Endothelial cell of umbilical vein (primary cell): ENCODE results near the gene KAT7. TPM values are rescaled to one million over a fixed set of nuclear protein-coding genes. Genes with fewer than 3 reads are reported as not detected.

Source experiments
- BruUV-seq: library from RNA; stranded (reverse); fragments of 400-500 nt; replicated peaks from 2 replicates; lab custom pipeline; 2021; lab: Mats Ljungman, UMichigan
- CTCF ChIA-PET: fragments of 300-600, 350-600 bp; sonication (Branson Sonifier 250); formaldehyde crosslinking; loops from one replicate; lab custom pipeline; 2021; ENCODE audit warnings: antibody characterized with exemption, inconsistent platforms; lab: Charles Lee
- POLR2A ChIA-PET: fragments of 300-600, 350-600 bp; sonication (Branson Sonifier 250); formaldehyde crosslinking; loops from one replicate; lab custom pipeline; 2021; ENCODE audit warnings: antibody characterized with exemption, inconsistent platforms; lab: Charles Lee
- DNase-seq: peaks from one replicate; pipeline ENCODE4 v3.0.0-alpha.2; 2011; ENCODE audit warnings: low read depth, low spot score
- FAIRE-seq: peaks from 2 replicates; lab custom pipeline; 2011; peaks lifted over from hg19 to GRCh38; lab: Jason Lieb, UNC
- H2AFZ ChIP-seq: 2 replicates; pipeline ENCODE4 v1.6.0; 2012; ENCODE audit warnings: low read depth, low read length, control low read depth, inconsistent platforms
- H3K27ac ChIP-seq: 2 replicates; pipeline ENCODE4 v1.5.1; 2011; ENCODE audit warnings: low read depth, mild to moderate bottlenecking, control low read depth, low read length, moderate library complexity; ENCODE audit not compliant: insufficient read depth
- H3K27me3 ChIP-seq, 2 experiments: 2 replicates each; pipeline versions ENCODE4 v1.6.0 to v1.6.1; 2011; ENCODE audit warnings: low read length in 2 of 2, mixed read lengths in 1 of 2; ENCODE audit not compliant: control insufficient read depth in 2 of 2, insufficient read depth in 2 of 2
- H3K36me3 ChIP-seq, 2 experiments: 2 replicates in 1 of 2; 3 replicates in 1 of 2; pipeline ENCODE4 v1.5.1; 2011; ENCODE audit warnings: low read length in 2 of 2, mild to moderate bottlenecking in 1 of 2, moderate library complexity in 1 of 2; ENCODE audit not compliant: control insufficient read depth in 2 of 2, insufficient read depth in 2 of 2; ENCODE audit errors: extremely low read depth in 1 of 2
- H3K4me1 ChIP-seq: 3 replicates; pipeline ENCODE4 v1.5.1; 2011; ENCODE audit warnings: mild to moderate bottlenecking, low read length; ENCODE audit not compliant: control insufficient read depth, insufficient read depth; ENCODE audit errors: extremely low read depth
- H3K4me2 ChIP-seq: 2 replicates; pipeline ENCODE4 v1.6.1; 2011; ENCODE audit warnings: low read length, control low read depth, mixed read lengths; ENCODE audit not compliant: insufficient read depth
- H3K4me3 ChIP-seq, 3 experiments: fragments of 200-600 bp in 1 of 3; sonication (generic), shearing (Covaris generic) in 1 of 3; replicated peaks in 1 of 3; 2 replicates each; pipeline ENCODE4 v1.5.1; 2011 to 2016; ENCODE audit warnings: control low read depth in 3 of 3, low read length in 3 of 3, mild to moderate bottlenecking in 2 of 3, inconsistent platforms in 1 of 3, low read depth in 1 of 3, moderate library complexity in 1 of 3; ENCODE audit not compliant: insufficient read depth in 1 of 3
- H3K79me2 ChIP-seq: 2 replicates; pipeline ENCODE4 v1.6.0; 2012; ENCODE audit warnings: low read length, inconsistent platforms; ENCODE audit not compliant: control insufficient read depth, insufficient read depth
- H3K9ac ChIP-seq: replicated peaks from 2 replicates; pipeline ENCODE3; 2011; ENCODE audit warnings: low read length, control low read depth; ENCODE audit not compliant: insufficient read depth; ENCODE audit errors: extremely low read depth
- H3K9me1 ChIP-seq: replicated peaks from 3 replicates; pipeline ENCODE4 v1.6.0; 2011; ENCODE audit warnings: mild to moderate bottlenecking, low read length; ENCODE audit not compliant: control insufficient read depth, insufficient read depth; ENCODE audit errors: extremely low read depth
- H3K9me3 ChIP-seq: replicated peaks from 2 replicates; pipeline ENCODE4 v1.5.1; 2012; ENCODE audit warnings: low read length, inconsistent platforms; ENCODE audit not compliant: control insufficient read depth, insufficient read depth
- H4K20me1 ChIP-seq: replicated peaks from 2 replicates; pipeline ENCODE3; 2011; ENCODE audit warnings: mild to moderate bottlenecking, low read length; ENCODE audit not compliant: control insufficient read depth, insufficient read depth; ENCODE audit errors: extremely low read depth
- CTCF ChIP-seq, 2 donors: IDR thresholded peaks; 1 replicate in 1 of 2; 2 replicates in 1 of 2; pipeline ENCODE4 v1.5.1; 2011; ENCODE audit warnings: low read length in 2 of 2, mild to moderate bottlenecking in 2 of 2, moderate library complexity in 2 of 2, control low read depth in 1 of 2, inconsistent platforms in 1 of 2, low read depth in 1 of 2; ENCODE audit not compliant: insufficient read depth in 1 of 2; ENCODE audit errors: extremely low read depth in 1 of 2
- EZH2 ChIP-seq: IDR thresholded peaks from 2 replicates; pipeline ENCODE4 v1.6.1; 2012; ENCODE audit warnings: borderline replicate concordance, low read depth, mild to moderate bottlenecking, moderate library complexity, low read length, inconsistent platforms; ENCODE audit not compliant: severe bottlenecking
- FOS ChIP-seq: IDR thresholded peaks from 2 replicates; pipeline ENCODE4 v1.6.1; 2011; ENCODE audit warnings: mild to moderate bottlenecking, low read length, moderate library complexity, borderline replicate concordance; ENCODE audit not compliant: insufficient read depth
- GATA2 ChIP-seq: IDR thresholded peaks from 2 replicates; pipeline ENCODE4 v1.7.0; 2011; ENCODE audit warnings: low read depth, mild to moderate bottlenecking, moderate library complexity, mixed read lengths, low read length; ENCODE audit not compliant: insufficient read length, insufficient read depth
- JUN ChIP-seq: IDR thresholded peaks from 2 replicates; pipeline ENCODE4 v1.6.1; 2011; ENCODE audit warnings: borderline replicate concordance, low read depth; ENCODE audit not compliant: insufficient read length, insufficient read depth
- MAX ChIP-seq: IDR thresholded peaks from 2 replicates; pipeline ENCODE4 v1.6.1; 2011; ENCODE audit not compliant: insufficient read depth, insufficient read length
- MYC ChIP-seq: IDR thresholded peaks from one replicate; pipeline ENCODE4 v1.6.1; 2011; ENCODE audit warnings: mild to moderate bottlenecking, low read depth, low read length
- POLR2A ChIP-seq: IDR thresholded peaks from 2 replicates; pipeline ENCODE4 v1.6.1; 2012; ENCODE audit warnings: low read depth, mild to moderate bottlenecking, control low read depth, low read length
- POLR2AphosphoS5 ChIP-seq: IDR thresholded peaks from 2 replicates; pipeline ENCODE4 v1.6.1; 2012; ENCODE audit warnings: low read depth, mild to moderate bottlenecking, control low read depth, low read length, moderate library complexity; ENCODE audit not compliant: insufficient read depth
- dilution Hi-C: fragments of 300-500 bp; cut with MboI; formaldehyde crosslinking; loops from one replicate; pipeline ENCODE4 v1.15.0; 2019; ENCODE audit warnings: low sequenced_read_pairs; ENCODE audit not compliant: extremely low pct_ligation_motif_present
- intact Hi-C: fragments of 100-400 bp; cut with micrococcal nuclease; formaldehyde crosslinking; loops from one replicate; pipeline ENCODE4 v1.10.0; 2022
- polyA plus RNA-seq, 4 experiments: library from polyadenylated mRNA; depleted of rRNA in 3 of 4; stranded (reverse) in 3 of 4; unstranded in 1 of 4; fragments of >200 nt; gene quantifications; 2 replicates each; pipeline versions ENCODE4 v1.2.1 to v1.2.3, GENCODE V29; 2011 to 2012; ENCODE audit warnings: missing spikeins in 1 of 4
- total RNA-seq: library from RNA; stranded (reverse); gene quantifications from 2 replicates; pipeline ENCODE4 v1.2.3, GENCODE V29; 2021

Gene KAT7
- total and polyA plus RNA-seq, 2 donors (not counting 3 experiments of a cell fraction or from before 2014, with no cell fraction given) = 44.5 to 66.2 TPM

GRCh38 chr17:49795372-49795771 lies 6.9 kb downstream of the KAT7 start:
- no peak for TF ChIP-seq JUN
- no peak for TF ChIP-seq POLR2A
- no peak for TF ChIP-seq FOS
- TF ChIP-seq CTCF (IDR thresholded peaks at IDR 0.05; ENCODE audit: extremely low read depth in 1 of 2, insufficient read depth in 1 of 2, low read depth in 1 of 2, low read length in 2 of 2) = no peak
- no peak for TF ChIP-seq MYC
- TF ChIP-seq GATA2 = no peak
- peaks cover 64% of the 10 kb centered on the region for H3K79me2 ChIP-seq
- POLR2A ChIA-PET = no interaction called here
- no peak overlapping the region for H2AFZ ChIP-seq
- peaks cover 6% of the 10 kb centered on the region for H4K20me1 ChIP-seq
- no TSS peak for BruUV-seq
- H3K9ac ChIP-seq = no peak overlapping the region
- H3K36me3 ChIP-seq = peaks cover 16 to 17% of the 10 kb centered on the region in 2 experiments
- no peak for DNase-seq
- no peaks in the 10 kb centered on the region for H3K9me3 ChIP-seq
- FAIRE-seq = no peak
- dilution Hi-C loops (no loop called here), intact Hi-C loops (no loop called here)
- CTCF ChIA-PET = no interaction called here
- H3K4me2 ChIP-seq = no peak overlapping the region
- no peak overlapping the region for H3K4me3 ChIP-seq
- H3K4me1 ChIP-seq = no peaks in the 10 kb centered on the region
- H3K27me3 ChIP-seq = no peaks in the 10 kb centered on the region
- H3K9me1 ChIP-seq = no peaks in the 10 kb centered on the region
- H3K27ac ChIP-seq = no peak overlapping the region

GRCh38 chr17:49798182-49798581 lies 9.7 kb downstream of the KAT7 start:
- Histone ChIP-seq H3K9me3 (no peaks in the 10 kb centered on the region), H3K4me1 (no peaks in the 10 kb centered on the region), H3K4me3 (no peak overlapping the region), H3K9ac (no peak overlapping the region), H2AFZ (no peak overlapping the region), H3K27ac (no peak overlapping the region), H3K36me3 (peaks cover 10 to 12% of the 10 kb centered on the region in 2 experiments), H4K20me1 (peaks cover 3% of the 10 kb centered on the region), H3K79me2 (peaks cover 50% of the 10 kb centered on the region), H3K27me3 (no peaks in the 10 kb centered on the region), H3K4me2 (no peak overlapping the region), H3K9me1 (no peaks in the 10 kb centered on the region)
- no peak for TF ChIP-seq EZH2
- no peak for TF ChIP-seq FOS
- TF ChIP-seq POLR2AphosphoS5 = no peak
- no peak for TF ChIP-seq GATA2
- TF ChIP-seq MAX = no peak
- TF ChIP-seq POLR2A = no peak
- TF ChIP-seq CTCF (IDR thresholded peaks at IDR 0.05; ENCODE audit: extremely low read depth in 1 of 2, insufficient read depth in 1 of 2, low read depth in 1 of 2, low read length in 2 of 2) = no peak
- no peak for TF ChIP-seq JUN
- TF ChIP-seq MYC = no peak
- no peak for FAIRE-seq
- ChIA-PET CTCF (interaction anchor here (0.6 to 1.5 kb wide), 6 partner anchors 18 to 242 kb away, joined by 3 to 5 read pairs (median 3); partner anchors contain the start of gene SLC35B1), POLR2A (interaction anchor here (0.5 to 0.7 kb wide), 2 partner anchors 10 to 62 kb away, joined by 3 read pairs; partner anchors contain the start of gene KAT7)
- no peak for DNase-seq
- intact Hi-C loops = no loop called here
- BruUV-seq = no TSS peak
- dilution Hi-C loops = no loop called here
